K562 (cell line): ENCODE measurements around the gene YTHDC1. TPM values are rescaled to one million over a fixed set of nuclear protein-coding genes. Genes with fewer than 3 reads are reported as not detected.

Experiments
- ATF4 ChIP-seq: fragments of 450-650 bp; formaldehyde crosslinking; IDR thresholded peaks from 2 replicates; pipeline ENCODE4 v1.4.0; 2022; ENCODE audit warnings: mild to moderate bottlenecking, moderate library complexity
- CBX1 ChIP-seq: sonication (generic); IDR thresholded peaks from 2 replicates; pipeline ENCODE4 v1.6.1; 2016; ENCODE audit warnings: antibody characterized with exemption, low read depth, mild to moderate bottlenecking
- MEF2A ChIP-seq: IDR thresholded peaks from 2 replicates; pipeline ENCODE4 v1.6.1; 2011; ENCODE audit warnings: low read depth, mild to moderate bottlenecking, low read length, moderate library complexity; ENCODE audit not compliant: control insufficient read depth
- NR0B1 ChIP-seq: fragments of 450-650 bp; IDR thresholded peaks from one replicate; pipeline ENCODE4 v1.6.1; 2018; ENCODE audit warnings: mild to moderate bottlenecking, moderate library complexity; ENCODE audit not compliant: partially characterized antibody
- PCBP1 ChIP-seq: fragments of 200-400 bp; formaldehyde crosslinking; IDR thresholded peaks from 2 replicates; pipeline ENCODE4 v1.6.1; 2018; ENCODE audit warnings: mild to moderate bottlenecking, low read depth, low read length; ENCODE audit not compliant: poor library complexity, severe bottlenecking
- SMARCC2 ChIP-seq: fragments of 450-650 bp; IDR thresholded peaks from 2 replicates; pipeline ENCODE4 v1.6.1; 2017; ENCODE audit warnings: antibody characterized with exemption, moderate library complexity, mild to moderate bottlenecking, low read depth
- UBTF ChIP-seq, 2 experiments: IDR thresholded peaks; 2 replicates each; pipeline ENCODE4 v1.6.1; 2012; ENCODE audit warnings: improper control_type of control experiment in 2 of 2, low read depth in 2 of 2, low read length in 2 of 2, borderline replicate concordance in 1 of 2
- ZNF175 ChIP-seq: fragments of 200-800 bp; sonication (Bioruptor generic); IDR thresholded peaks from 2 replicates; pipeline ENCODE4 v1.6.1; 2016; ENCODE audit warnings: low read depth, mild to moderate bottlenecking, missing genetic modification characterization, missing compliant biosample characterization
- ZNF280A ChIP-seq: fragments of 450-650 bp; IDR thresholded peaks from 2 replicates; pipeline ENCODE4 v1.6.1; 2018; ENCODE audit warnings: mild to moderate bottlenecking, low read depth; ENCODE audit not compliant: partially characterized antibody
- ZNF431 ChIP-seq: sonication (generic); formaldehyde crosslinking; IDR thresholded peaks from 2 replicates; pipeline ENCODE4 v1.8.0; 2022; ENCODE audit warnings: mild to moderate bottlenecking, missing genetic modification reagents
- ZNF583 ChIP-seq: fragments of 250-450 bp; sonication (Bioruptor Pico); IDR thresholded peaks from 2 replicates; pipeline ENCODE4 v1.4.0; 2020
- ZNF699 ChIP-seq: fragments of 250-450 bp; sonication (Bioruptor Pico); IDR thresholded peaks from 2 replicates; pipeline ENCODE4 v1.8.0; 2021; ENCODE audit warnings: mild to moderate bottlenecking, moderate library complexity; ENCODE audit not compliant: insufficient replicate concordance
- polyA plus RNA-seq, 8 experiments: library from polyadenylated mRNA; depleted of rRNA in 4 of 8; stranded (reverse) in 5 of 8; unstranded in 3 of 8; fragments of >200 nt; fragmentation: Nextera tagmentation in 2 of 8; fragmentation: Illumina TruSeq in 1 of 8; extraction: Ambion mirVana in 2 of 8; extraction: Trizol in 1 of 8; gene quantifications; 2 replicates each; pipeline versions ENCODE4 v1.2.1 to v1.2.3, GENCODE V29; 2011 to 2014; ENCODE audit warnings: inconsistent platforms in 1 of 8, missing spikeins in 1 of 8
- total RNA-seq, 7 experiments: library from RNA; depleted of rRNA in 6 of 7; stranded (reverse); fragments of >200 nt in 6 of 7; fragmentation: Illumina TruSeq in 2 of 7; extraction: Trizol in 2 of 7; gene quantifications; 2 replicates each; pipeline versions ENCODE4 v1.2.1 to v1.2.3, GENCODE V29; 2011 to 2021; ENCODE audit warnings: low replicate concordance in 1 of 7
- TF ChIP-seq, protein P1 (sequence below), 2 experiments: IDR thresholded peaks in 1 of 2; conservative IDR thresholded peaks in 1 of 2; 2 replicates each; pipeline ENCODE4 v1.6.1; 2016; ENCODE audit warnings: low read depth in 2 of 2, mild to moderate bottlenecking in 1 of 2, missing compliant biosample characterization in 1 of 2, missing genetic modification characterization in 1 of 2, moderate library complexity in 1 of 2
- TF ChIP-seq, protein P2 (sequence below): fragments of 450-650 bp; formaldehyde crosslinking; IDR thresholded peaks from 2 replicates; pipeline ENCODE4 v1.4.0; 2020; ENCODE audit warnings: mild to moderate bottlenecking, moderate library complexity

Gene YTHDC1
- total and polyA plus RNA-seq, 9 of the 15 experiments (the other 6 are each of a cell fraction or from before 2014, with no cell fraction given): 9.8 to 65.4 (median 51.7) TPM

- TF ChIP-seq ZNF175 (CRISPR knock-in tag) (no peak), MEF2A (no peak), ZNF583 (CRISPR knock-in tag) (no peak), ZNF699 (CRISPR knock-in tag) (no peak), ZNF280A (no peak), SMARCC2 (no peak), ZNF431 (CRISPR knock-in tag) (no peak), NR0B1 (no peak), UBTF (IDR thresholded peaks at IDR 0.05; ENCODE audit: borderline replicate concordance in 1 of 2, low read depth in 2 of 2, low read length in 2 of 2) (no peak), ATF4 (CRISPR knock-in tag) (peak; percentile 44; the same call in 1 of the 2 replicates), CBX1 (no peak; the same call in 1 of the 2 replicates), PCBP1 (no peak)
- TF ChIP-seq, protein P1, sequence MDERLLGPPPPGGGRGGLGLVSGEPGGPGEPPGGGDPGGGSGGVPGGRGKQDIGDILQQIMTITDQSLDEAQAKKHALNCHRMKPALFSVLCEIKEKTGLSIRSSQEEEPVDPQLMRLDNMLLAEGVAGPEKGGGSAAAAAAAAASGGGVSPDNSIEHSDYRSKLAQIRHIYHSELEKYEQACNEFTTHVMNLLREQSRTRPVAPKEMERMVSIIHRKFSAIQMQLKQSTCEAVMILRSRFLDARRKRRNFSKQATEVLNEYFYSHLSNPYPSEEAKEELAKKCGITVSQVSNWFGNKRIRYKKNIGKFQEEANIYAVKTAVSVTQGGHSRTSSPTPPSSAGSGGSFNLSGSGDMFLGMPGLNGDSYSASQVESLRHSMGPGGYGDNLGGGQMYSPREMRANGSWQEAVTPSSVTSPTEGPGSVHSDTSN (CRISPR knock-in tag; IDR thresholded peaks at IDR 0.05; ENCODE audit: low read depth): no peak
- TF ChIP-seq, protein P1 (tag; conservative IDR thresholded peaks at IDR 0.05; ENCODE audit: low read depth): peak; percentile 71
- TF ChIP-seq, protein P2, sequence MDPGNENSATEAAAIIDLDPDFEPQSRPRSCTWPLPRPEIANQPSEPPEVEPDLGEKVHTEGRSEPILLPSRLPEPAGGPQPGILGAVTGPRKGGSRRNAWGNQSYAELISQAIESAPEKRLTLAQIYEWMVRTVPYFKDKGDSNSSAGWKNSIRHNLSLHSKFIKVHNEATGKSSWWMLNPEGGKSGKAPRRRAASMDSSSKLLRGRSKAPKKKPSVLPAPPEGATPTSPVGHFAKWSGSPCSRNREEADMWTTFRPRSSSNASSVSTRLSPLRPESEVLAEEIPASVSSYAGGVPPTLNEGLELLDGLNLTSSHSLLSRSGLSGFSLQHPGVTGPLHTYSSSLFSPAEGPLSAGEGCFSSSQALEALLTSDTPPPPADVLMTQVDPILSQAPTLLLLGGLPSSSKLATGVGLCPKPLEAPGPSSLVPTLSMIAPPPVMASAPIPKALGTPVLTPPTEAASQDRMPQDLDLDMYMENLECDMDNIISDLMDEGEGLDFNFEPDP (CRISPR knock-in tag): no peak
These were observed 11.3 kb upstream of the YTHDC1 start (continued) for GRCh38 chr4:68361146-68361589.
